NCI-H2107 (cell line): Measurements from ENCODE around the gene SCN5A.
"Not testable (repeated sequence)": the region's sequence is repeated elsewhere in the genome, so short reads cannot be mapped to it uniquely, and the experiment has no call there.

ENCODE experiments used
- DNase-seq: peaks from one replicate; lab custom pipeline; 2025; lab: John Stamatoyannopoulos, UW

Gene SCN5A

DNA sequence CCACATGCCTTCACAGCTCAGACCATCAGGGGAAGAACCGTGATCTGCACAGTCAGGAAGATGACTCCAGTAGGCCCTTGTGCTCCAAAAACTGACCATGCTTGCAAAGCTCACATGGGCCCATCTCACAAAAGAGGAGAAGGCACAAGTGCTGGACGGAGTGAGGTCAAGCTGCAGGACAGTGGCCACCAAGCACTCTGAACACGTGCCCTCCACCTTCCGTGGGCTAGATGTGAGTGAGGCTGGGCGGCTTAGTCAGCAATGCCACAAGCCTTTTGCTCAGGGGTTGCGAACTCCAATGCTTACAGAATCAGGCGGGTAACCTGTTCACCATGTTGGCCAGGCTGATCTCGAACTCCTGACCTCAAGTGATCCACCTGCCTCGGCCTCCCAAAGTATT is 70.9 kb downstream of the SCN5A start:
- no peak for DNase-seq

DNA sequence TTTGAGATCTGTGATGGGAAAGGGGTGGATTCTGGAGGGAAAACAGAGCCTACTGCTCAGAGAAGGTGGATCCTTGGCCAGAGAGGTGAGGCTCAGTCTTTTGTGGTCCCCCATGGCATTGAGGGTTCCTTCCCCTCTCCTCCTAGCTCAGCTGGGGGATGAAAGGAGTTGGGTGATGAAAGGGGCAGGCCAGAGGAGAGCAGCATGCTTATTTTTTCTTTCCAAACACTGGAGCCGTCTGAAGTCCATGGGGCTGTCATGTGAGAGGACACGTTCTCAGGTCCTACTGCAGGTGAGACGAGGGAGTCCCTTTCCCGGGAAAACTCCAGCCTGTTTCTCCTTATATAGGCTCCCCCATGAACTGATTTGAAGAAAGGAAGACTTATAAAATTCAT is 71.4 kb downstream of the SCN5A start:
- no peak for DNase-seq

DNA sequence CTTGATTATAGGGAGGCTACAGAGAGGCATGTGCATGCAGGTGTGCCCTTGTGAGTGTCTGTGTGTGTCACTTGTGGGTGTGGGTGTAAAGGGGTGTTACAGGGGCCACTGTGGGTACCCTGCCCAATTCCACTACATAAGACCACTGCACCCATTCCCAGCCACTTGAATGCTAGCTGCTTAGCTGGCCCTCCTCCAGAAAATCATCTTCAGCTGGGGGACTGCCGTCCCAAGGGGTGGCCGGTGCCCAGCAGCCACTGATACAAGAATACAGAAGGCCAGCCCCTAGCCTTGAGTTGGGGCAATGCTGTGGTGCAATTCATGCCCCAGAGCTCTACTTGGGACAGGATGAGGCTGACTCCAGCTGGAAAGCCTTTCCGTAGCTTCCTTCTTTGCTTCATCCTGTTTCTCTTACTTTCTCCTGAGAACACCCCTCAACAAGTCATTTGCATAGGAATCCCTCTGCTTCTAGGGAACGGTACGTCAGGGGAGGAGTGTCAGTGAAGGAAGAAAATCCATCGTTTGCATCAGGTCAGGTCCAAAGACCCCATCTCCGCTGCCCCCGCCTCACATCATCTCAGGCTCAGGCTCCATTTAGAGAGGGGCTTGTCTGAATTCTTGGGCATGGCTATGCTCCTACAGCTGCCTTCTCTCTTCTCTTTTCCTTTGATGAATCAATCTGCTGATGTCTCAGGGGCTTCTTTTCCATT is 72.0 kb downstream of the SCN5A start:
- DNase-seq: no peak

DNA sequence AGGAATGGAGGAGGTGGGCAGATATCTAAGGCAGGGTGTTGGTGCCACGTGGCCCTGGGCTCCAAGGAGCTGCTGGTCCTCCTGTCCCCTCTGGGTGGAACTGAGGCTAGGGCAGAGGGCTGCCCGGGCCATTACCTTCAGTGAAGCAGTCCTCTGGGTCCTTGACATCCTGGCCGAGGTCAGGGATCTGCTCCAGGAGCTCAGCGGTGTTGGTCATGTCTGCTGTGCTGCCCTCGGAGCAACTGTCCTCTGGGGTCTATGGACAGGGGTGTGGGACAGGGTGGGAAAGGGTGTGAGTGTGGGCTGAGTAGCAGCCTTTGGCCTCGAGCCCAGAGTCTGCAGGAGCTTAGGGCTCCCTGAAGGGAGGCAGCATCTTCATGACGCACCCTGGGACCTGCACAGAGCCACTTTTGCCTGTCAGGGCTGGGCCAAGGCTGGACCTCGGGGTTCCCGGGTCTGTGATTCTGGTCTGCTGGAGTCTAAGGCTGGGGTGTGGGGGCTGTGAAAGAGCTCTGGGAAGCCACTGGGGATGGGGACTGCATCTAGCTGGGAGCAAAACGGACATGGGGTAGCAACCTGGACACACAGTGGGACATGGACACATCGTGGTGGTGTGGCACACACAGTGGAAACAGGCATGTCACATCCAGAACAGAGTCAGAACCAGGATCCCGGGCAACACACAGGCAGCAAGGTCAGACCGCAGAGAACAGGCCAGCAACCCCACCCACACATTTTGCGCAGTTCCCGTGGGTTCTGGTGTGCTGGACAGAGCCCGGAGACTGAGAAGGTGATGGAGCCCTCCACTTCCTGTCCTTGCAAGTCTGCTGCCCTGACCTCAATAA is 72.7 kb downstream of the SCN5A start:
- DNase-seq: no peak

DNA sequence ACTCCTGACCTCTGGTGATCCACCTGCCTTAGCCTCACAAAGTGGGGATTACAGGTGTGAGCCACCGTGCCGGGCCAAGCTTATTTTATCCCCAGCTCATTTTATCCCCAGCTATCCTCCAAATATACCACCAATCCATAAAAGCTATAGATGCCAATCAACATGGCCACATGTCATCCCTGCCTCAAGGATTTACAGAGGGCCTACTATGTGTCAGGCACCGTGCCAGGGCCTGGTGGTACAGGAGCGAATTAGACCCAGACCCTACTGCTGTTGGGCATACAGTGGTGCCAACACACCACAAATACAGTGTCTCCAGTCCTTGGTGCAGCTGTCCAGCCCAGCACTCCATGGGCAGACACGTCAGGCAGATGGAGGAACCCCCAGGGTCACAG is 73.4 kb downstream of the SCN5A start:
- no peak for DNase-seq

DNA sequence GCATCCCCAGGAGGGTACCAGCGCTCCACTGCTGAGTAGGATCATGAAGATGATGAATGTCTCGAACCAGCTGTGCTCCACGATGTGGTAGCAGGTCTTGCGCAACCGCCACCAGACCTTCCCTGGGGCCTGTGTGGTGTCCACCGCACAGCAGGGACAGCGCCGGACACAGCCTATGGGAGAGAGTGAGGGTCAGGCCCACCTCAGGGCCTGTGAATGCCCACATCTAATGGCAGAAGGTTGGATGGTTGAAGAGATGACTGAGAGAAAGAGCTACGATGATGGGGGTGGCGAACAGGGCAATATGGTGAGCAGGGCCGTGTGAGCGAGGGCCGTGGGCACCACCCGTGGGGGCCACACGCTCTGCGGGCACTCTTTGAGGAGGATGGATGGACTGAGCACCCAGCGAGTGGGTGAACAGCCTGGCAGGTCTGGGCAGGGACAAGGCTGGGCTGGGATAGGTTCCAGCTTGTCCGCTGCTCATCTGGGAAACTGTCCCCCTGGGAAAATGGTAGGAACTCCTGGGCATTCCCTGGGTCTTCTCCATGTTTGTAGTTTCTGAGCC is 74.1 kb downstream of the SCN5A start:
- no peak for DNase-seq

DNA sequence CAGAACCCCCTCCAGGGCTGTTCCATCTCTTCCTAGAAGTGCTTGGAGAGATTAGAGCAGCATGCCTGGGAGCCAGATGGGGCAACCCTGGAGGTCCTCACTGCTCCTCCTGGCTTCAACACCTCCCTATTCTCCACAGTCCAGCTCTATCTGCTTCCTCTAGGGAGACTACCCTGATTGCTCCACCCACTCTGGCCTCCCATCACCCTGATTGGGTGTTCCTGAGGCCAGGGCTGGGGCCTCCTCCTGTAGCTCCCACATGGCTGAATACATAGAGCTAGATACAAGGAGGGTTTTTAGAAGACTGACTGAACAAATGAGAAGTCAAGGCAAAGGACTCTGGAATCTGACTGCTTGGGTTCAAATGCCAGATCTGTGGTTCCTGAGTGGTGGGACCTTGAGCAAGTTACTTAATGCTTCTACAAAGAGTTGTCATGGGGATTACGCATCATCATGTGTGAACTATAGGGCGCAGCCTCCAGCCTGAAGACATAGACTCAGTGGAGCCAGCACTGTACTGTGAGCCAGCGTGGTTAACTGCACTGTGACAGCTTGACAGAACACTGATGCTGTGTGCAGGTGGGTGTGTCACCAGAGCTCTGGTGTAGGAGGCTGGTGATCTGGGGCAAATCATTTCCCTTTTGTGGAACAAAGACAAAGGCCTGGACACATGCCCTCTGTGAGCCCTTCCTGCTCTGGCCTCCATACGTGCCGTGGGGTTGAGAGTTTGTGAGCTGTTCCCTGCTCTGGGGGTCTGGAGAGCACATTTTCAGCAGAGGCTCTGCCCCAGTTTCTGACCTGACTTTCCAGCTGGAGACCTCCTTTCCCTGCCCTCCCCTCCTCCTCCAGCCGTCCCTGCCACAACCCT is 74.8 kb downstream of the SCN5A start:
- no peak for DNase-seq

DNA sequence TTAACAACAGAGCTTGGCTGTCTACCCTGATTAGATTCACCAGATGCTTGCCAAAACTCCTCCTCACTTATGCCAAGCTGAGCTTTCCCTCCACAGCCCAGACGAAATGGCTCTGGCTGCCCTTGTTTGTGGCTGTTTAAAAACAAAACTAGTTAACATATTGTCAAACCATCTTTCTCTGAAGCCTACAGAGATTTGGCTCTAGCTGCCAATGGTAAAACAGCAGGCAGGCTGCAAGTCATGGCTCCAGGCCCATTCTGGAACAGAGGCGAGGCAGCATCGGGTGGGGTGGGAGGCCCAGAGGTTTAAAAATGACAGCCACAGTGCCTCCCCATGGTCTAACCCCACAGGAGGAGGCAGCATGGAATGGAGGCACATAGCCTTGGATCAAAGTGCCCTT is 75.9 kb downstream of the SCN5A start:
- no peak for DNase-seq

DNA sequence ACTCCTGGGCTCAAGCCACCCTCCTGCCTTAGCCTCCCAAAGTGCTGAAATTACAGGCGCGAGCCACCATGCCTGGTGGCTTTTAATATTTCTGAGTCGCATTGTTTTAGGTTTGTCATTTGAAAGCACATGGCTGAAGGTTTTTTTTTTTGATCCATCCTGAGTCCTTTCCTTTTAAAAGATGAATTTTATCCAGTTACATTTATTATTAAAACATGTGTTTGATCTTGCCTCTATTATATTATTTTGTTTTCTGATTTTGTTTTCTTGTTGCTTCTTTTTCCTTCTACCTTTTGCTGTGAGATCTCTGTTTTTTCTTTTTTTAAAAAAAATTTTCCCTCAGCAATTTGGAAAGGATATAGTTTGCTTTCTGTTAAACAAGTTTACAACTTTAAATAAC is 76.4 kb downstream of the SCN5A start:
- no peak for DNase-seq

DNA sequence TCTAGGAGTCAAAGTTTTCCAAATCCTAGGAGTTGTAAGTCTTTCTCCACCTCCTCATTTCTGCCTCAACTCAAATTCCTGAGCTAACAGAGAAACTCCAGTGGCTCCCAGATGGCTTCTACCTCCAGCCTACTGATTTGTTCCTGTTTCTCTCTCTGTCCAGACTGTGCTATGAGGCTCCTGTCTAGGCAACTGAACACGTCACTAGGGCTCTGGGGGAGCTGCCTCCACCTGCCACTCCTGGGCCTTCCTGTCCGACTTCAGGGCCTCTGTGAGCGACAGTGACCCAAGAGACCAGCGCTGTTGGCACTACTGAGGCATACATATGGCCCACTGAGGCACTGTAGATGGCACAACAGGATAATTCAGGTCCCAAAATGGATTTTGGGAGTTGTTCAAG is 82.0 kb downstream of the SCN5A start:
- DNase-seq: no peak

DNA sequence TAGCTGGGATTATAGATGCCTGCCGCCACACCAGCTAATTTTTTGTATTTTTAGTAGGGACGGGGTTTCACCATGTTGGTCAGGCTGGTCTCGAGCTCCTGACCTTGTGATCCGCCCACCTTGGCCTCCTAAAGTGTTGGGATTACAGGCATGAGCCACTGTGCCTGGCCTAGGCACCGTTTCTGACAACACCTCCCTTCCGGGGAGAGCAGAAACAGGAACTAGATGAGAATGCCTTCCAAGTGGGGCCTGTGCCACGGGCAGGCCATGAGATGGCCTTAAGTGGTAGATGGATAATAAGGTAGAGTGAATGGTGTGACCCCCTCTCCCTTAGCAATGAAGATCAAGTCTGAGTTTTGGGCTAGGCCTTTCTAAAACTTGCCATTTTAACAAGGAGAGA is 82.7 kb downstream of the SCN5A start:
- not testable (repeated sequence) for DNase-seq

DNA sequence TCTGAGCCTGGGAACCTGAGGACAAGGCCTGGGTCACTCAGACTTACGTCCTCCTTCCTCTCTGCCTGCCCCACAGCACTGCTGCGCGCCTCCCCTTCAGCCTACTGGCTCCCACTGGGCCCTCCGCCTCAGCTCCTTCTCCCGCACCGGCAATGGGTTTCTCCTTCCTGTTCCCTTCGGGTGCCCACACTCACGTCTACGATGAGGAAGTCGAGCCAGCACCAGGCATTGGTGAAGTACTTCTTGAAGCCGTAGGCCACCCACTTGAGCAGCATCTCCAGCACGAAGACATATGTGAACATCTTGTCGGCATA is 83.3 kb downstream of the SCN5A start:
- no peak for DNase-seq

DNA sequence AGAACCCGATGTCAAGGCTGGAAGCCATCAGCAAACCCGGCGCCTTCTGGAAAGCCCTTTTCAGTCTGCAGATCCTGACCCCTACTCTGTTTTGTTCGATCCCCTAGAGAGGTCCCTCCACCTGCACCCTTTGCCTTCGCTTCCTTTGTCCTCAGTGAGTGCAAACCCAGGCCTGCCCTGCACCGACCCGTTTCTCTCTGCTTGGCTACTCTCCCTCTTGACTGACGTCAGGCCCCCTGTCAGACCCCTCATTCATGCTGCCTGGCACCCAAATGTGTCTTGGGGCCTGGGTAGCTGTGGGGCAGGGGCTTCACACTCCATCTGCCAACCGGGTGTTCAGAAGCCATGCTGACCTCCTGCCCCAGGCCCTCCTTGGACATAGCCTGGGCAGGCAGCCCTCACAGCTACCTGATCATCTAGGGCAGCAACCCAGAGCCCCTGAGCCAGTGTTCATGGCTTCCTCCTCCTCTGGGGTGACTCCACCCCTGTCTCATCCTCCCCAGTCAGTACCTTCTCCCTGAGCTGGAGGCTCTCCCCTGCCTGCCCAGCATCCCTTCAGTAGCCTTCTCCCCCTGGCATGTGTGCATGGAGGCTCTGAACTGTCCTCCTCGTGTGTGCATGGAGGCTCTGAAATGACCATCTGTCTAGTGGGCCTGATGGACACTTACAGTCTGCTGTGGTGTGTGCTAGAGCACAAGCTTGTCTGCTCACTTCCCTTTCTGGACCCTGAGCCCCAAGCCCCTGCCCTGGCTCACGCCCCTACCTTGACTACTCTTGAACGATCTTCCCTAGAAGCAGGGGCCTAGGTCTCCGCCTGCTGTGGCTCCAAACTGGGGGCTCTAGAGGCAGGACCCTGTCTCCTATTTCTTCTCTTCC is 83.9 kb downstream of the SCN5A start:
- no peak for DNase-seq

DNA sequence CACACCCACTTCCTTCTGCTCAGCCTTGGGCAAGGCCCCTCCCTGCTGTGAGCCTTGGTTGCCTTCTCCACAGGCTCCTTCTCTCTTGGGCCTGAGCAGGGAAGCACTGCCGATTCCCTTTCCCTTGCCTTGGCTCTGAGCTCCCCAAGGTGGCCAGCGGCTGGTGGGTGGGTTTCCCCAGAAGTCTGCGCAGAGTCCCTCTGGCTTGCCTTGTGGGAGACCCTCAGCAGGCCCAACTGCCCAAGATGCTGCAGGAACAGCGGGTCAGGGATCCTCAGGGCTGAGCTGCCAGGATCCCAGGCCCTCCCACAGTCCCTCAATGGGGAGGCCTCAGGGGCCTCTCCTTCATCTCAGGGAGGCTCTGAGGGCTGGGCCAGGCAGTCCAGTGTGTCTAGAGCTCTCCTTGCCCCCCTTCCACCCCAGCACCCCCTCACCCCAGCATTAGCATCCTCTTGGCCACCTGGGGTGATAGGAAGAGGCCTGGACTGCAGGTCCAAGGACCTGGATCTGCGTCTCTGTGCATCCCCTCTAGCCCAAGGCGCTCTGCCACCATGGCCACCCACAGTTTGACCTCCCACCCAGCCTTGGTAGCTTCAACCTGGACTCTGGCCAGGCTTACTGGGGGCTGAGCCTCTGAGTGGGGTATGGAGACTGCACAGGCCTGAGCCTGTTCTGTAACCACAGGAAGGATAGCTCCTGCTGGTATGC is 84.7 kb downstream of the SCN5A start:
- DNase-seq: no peak

DNA sequence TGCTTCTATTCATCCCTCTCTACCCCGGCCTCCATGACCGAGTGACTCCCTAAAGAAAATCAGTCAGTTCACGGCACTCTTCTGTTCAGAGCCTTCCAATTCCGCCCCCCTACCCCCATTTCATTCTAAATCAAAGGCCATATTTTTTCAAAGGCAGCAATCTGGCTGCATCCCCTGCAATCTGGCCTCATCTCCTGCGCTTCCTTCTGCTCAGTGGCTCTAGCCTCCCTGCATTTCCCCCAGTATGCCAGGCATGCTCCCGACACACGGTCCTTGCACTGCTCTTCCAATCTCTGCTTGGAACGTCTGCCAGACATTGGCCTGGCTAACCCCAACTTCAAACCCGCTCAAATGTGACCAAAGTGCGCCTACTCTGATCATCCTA is 85.6 kb downstream of the SCN5A start:
- DNase-seq: no peak

DNA sequence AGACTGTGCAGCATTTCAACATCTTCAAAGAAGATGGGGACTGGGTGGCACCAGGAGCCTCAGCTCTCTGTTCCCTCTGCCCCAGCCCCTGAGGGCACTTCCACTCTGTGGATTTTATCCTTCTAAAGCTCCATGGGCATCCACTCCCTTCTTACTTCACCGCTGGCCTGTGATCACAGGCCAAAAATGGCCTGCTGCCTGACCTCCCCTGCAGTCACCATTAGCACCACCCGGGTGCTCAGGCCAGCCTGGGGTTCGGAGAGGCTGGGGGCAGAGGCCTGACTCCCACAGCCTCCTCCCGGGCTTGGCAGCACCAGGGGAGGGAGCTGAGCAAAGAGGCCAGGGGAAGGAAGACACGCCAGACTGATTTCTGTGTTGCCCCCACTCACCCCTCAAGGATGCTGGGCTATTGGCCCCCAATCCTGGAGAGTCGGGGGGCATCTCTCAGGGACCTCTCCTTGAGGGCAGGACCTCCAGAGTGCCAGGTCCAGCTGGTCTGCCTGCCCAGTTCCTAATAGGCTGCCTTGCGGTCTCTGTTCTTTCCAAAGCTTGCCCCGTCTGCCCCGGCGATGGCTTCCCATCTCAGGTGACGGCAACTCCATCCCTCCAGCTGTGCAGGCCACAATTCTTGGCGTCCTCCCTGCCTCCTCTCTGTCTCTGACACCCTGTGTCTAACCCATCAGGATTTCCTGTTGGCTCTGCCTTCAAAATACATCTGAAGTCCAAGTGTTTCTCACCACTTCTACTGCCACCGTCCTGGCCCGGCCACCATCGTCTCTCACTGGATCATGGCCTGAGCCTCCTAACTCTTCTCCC is 86.2 kb downstream of the SCN5A start:
- no peak for DNase-seq

DNA sequence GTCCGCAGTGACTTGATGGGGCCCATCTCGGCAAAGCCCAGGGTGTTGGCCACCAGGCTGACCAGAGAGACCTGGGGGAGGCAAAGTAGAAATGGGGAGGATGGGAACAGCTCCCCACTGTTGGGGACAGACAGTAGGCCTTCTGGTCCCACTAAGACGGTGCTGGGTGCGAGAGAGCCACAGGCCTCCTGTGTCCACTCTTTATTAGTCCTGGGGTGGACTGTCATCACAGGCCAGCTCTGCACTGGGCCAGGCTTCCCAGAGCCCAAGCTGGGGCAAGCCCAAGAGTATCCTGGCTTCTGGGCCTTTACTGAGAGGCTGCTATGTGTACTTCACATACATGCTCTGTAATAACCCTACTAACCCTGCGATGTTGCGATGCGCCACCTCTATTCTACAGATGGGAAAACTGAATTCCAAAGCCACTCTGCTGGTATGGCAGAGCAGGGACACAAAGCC is 87.0 kb downstream of the SCN5A start:
- DNase-seq: no peak

DNA sequence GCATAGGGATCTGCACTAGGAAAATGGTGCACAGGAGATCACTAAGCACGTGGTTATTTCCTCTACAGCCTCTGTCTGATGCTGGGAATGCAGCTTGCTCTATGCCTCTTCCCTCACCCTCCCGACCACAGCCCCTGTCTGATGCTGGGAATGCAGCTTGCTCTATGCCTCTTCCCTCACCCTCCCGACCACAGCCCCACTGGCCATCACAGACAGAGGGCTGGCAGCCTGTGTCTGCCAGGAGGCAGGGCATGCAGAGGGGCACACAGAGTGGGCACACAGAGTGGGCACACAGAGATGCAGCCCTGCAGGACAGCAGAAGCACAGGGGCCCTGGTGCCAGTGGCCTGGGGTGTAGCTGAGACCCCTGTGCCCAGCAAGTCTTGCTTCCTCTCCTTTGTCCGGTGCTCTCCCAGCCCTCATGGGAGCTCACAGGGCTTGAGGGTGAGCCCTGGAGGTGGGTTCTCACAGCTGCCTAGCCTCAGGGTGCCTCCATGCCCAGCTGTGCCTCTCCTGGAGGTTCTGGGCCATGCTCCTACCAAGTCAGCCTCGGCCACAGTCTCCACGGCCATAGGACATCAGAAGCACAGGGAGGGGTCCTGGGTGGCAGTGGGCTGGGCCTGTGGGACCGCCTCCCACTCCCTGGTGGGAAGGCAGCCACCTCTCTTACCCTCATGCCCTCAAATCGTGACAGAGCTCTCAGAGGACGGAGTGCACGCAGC is 87.6 kb downstream of the SCN5A start:
- DNase-seq: no peak

DNA sequence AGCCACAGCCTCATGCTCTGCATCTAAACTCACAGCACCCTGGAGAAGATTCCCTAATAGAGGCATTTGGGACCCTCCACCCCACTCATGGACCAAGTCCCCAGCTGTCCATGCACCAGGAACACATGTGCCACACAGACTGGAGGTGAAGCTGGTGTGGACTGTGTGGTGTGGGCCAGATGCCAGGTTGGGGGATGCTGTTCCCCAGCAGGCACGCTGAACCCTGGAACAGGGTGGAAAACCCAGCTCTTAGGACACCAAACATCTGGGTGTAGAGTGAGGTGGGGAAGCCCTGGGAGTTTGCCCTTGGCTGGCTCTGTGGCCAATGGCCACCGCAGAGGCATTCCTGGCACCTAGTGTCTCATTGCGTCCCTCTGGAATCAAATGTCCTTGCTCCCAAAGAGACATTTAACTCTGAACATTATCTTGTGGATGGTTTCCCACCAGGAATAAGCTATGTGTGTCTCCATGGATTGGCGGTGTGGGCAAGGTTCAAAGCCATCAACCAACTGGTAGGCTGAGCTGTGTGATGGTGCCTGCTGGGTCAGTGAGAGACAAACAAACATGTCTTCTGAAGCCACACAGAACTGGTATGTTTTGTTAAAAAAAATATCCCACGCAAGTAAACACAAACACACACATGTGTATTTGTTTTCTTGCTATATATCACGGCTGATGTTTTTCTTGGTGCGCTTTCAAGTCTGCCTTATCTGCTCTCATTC is 88.3 kb downstream of the SCN5A start:
- no peak for DNase-seq
